ENCODE measurements around the gene LEFTY1.
"Not testable (repeated sequence)": the region's sequence is repeated elsewhere in the genome, so short reads cannot be mapped to it uniquely, and the experiment has no call there.

LEFTY1 gene

DNA sequence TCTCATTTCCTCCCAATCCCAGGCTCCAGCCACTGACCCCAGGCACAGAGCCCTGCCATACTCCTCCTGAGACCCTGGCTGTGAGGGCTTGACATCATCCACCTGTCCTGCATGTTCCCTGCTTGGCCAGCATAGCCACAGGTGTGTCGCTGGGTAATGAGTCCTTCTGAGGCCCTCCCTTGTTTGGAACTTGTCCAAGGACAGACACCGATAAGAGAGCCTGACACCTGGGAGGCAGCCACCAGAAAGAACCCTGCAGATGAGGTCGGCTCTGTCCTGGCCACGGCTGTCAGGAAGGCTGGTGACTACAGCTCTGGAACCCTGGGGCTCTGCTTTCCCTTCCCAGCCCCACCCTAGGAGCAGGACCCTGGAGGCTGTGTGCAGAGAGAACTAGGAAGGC, 41.3 kb downstream of the LEFTY1 start:
- no peak for DNase-seq

DNA sequence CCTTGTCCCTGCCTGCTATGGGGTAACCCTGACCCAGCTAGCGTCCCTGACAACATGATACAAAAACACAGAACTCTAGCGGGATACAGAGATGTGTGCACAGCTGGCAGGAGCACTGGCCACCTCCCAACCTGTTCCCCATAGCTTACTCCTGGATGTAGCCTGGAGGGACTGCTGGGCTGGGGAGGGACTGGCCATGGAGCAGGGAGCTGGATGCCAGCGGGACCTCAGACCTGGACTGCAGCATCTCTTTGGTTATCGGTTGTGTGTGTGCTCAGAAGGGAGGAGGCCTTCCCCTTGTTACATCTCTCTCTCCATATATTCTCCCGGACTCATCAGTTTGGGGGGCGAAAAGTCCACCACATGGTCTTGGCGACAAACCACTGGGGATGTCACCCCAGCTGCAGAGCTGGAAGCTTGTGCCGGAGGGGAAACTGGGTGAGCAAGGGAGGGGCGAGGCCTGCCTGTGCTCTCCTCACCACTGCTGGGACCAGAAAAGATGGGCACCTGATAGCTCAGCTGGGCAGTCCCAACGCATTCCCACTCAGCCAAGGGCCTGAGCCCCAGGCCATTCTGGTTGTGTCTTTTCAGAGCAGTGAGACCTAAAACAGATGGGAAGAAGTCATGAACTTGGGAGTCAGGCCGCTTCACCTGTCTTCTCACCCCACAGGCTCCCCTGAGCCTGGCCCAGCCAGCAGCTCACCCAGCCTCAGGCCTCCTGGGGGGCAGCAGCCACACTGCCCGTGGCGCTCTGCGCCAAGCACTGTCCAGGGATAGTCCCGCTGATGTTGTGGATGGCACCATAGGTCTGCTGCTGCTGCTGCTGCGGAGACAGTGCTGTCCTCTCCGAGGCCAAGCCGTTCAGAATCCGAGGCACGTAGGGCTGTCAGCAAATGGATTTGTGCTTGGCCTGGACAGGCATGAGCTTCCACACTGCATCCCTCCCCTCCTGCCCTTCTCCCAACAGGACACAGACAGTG, 42.3 kb downstream of the LEFTY1 start:
- peak in 3 of 14 donors; percentile 35 to 51 (median 45) for DNase-seq

DNA sequence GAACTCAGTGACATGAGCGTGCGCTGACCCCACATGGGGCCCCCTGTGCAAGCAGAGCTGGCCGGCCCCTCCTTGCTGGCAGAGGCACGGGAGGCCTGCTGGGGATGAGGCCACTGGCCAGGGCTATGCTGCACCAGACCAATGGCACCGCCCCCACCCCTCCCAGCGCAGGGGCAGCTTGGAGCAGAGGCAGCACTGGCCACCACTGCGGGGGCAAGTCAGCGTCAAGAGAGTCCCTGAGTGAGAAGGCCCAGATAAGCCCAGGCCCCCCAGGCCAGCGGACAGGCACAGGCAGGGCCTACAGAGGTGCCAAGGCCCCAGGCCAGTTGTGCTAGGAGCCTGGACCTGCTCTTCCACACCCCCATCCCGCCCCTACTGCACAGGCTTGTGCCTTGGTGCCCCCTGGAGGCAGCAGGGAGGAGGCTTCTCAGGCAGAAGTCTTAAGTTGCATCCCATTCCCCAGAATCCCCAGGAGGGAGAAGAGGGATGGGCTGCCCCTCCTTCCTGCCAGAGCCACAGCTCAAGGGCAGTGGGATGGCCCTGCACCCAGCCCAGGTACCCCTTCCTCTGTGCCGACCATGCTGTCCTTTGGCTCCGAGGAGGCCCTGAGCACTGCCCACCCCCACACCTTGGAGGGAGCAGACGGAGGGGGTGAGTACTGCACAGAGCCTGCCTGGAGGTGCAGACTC, 43.2 kb downstream of the LEFTY1 start:
- DNase-seq, result peak in 6 of 14 donors; percentile 28 to 58 (median 46)

DNA sequence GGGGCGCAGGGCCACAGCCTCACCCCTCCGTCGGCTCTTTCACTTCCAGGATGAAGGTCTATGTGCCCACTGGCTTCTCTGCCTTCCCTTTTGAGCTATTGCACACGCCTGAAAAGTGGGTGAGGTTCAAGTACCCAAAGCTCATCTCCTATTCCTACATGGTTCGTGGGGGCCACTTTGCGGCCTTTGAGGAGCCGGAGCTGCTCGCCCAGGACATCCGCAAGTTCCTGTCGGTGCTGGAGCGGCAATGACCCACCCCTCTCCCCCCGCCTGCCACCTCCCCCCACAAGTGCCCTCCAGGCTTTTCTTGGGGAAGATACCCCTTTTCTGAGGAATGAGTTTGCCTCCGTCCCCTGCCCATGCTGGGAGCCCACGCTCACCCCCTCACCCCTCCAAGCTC, 43.8 kb downstream of the LEFTY1 start:
- no peak for DNase-seq

DNA sequence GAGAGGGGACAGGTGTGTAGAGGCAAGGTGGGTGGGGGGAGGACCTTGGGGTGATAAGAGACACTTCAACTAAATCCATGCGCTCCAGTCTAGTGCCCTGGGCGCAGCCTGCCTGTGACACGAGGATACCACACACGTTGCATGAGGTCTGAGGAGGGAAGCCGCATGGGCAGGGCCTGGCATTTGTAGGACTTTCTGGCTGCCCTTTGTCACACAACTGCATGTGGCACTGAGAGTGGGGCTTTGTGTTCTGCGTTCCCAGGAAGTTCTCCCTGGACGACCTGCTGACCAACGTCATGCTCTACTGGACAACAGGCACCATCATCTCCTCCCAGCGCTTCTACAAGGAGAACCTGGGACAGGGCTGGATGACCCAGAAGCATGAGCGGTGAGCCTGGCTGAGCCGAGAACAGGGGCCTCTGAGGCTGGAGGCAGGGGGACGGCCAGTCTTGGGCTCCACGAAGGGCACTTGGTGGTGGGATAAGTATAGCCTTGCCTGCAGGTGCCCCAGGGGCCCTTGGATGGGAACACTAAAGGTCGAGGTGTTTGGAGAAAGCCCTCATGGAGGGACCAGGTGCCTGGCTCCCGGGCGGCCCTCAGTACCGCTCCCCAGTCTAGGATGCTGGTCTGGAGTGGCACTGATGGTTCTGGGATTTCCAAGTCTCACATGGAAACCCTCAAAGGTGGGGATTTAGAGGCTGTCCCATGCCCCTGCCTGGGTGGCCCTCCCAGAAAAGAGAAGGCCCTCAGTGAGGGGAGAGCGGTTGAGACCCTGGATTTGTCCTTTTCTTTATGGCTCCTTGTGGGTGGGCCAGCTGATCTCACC, 44.5 kb downstream of the LEFTY1 start:
- DNase-seq, result peak in 2 of 14 donors; percentile 27 to 50

DNA sequence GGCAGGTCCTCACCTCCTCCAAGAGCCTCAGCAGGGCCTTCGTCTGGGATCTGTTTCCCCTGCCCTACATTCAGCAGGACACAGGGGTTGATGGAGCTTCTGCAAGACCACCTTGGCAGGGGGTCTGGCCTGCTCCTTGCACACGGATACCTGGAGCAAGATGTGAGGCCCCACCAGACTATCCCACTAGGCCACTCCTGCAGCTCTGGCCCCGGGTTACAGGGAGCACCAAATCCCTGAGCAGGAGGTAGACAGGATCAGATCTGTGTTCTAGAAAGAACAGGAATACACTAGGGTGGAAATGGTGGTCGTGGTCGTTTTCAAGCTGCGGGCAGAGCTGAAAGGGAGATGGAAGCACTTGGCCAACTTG, 45.5 kb downstream of the LEFTY1 start:
- no peak for DNase-seq

DNA sequence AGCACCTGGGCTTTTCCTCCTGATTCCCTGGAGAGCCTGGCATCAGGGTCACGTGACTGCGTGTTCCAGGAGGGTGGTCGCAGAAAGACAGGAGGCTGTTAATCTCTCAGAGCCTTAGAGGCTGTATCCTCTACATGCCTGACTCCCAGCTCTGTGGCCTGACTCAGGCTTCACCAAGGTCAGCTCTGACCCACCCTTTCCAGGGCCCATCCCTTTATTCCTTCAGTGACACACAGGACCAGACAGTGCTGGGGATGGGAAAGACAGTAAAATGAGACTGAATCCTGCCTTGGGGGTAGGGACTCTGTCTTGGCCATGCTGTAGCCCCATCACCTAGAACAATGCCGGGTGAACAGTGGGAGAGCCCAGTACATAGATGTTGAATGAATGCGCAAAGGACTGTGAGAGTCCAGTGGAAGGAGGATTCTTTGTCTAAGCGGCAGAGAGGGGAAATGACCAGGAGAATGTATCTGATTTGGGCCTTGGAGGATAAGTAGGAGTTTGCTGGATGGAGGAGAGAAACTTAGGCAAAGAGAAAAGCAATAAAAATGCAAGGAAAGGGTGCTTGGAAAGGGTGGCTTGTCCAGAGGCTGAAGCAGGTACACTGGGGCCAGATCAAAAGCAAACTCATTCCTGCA, 46.0 kb downstream of the LEFTY1 start:
- DNase-seq, result no peak

DNA sequence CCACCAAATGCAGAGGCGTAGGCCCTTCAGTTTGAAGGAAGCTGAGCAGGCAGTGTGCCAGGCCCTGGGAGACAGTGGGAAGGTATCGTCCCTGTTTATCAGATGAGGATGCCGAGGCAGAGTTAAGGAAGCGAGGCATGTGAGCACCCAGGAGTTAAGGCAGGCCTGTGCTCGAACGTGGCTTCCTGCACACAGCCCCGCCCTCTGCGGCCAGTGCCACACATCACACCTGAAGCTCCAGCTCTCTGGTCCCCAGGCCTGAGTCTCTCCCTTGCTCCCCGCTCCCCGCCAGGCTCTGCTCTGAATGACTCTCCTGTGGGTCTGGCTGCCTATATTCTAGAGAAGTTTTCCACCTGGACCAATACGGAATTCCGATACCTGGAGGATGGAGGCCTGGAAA, 46.9 kb downstream of the LEFTY1 start:
- DNase-seq, result no peak

DNA sequence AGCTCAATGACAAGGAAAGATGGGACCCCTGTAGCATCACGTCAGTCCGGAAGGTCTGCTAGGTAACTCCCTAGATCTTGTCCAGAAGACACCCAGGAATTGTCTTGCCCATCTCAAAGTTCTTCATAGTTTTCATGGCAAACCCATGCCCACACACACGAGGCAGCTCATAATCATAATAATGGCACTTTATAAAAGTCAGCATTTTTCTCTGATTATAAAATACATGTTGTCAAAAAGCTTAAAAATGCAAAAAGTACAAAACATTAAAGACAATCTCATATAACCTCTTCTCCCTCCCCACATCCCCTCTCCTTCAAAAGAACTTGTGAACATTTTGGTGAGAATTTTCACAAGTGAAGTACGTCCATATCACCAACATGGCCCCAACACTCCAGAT, 48.2 kb downstream of the LEFTY1 start:
- DNase-seq, result no peak

DNA sequence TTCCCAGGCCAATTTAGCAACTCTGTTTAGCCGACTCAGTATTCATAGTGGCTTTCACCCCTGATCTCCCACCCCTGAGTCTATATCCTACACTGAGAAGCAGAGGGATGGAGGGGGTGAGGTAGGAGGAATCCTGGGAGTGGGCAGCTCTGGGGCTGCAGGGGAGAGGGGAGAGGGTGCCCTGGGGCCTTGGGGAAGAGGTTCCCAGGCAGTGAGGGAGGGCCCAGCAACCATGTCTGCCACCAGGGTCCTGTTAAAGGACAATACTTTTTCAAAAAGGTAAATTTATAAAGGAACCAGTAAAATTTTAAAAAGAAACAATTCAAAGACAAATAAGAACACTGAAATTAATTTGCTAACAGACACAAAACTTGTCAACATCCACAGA, 48.7 kb downstream of the LEFTY1 start:
- no peak for DNase-seq

DNA sequence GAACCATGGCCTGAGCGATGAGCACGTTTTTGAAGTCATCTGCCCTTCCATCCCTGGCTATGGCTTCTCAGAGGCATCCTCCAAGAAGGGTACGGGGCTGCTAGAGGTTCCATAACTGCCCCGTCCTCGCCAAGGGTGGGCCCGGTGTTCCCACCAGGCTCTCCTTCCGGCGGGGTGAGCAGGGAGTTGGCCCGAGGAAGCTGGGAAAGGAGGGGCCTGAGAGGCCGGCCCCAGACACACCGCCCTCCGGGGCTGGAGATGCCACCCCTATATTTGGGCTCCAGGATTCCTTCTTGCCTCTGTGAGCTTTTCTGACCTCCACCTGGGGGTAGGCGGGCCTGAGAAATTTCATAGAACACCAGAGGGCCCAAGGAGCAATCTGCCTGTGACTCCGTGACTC, 50.2 kb downstream of the LEFTY1 start:
- no peak for DNase-seq

DNA sequence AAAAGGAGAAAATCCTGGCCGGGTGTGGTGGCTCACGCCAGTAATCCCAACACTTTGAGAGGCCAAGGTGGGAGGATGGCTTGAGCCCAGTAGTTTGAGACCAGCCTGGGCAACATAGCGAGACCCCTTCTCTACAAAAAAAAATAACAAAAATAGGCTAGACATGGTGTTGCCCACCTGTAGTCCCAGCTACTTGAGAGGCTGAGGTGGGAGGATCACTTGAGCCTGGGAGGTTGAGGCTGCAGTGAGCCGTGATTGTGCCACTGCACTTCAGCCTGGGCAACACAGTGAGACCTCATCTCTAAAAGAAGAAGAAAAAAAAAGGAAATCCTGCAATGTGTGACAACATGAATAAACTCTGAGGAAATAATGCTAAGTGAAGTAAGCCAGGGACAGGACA, 52.6 kb downstream of the LEFTY1 start:
- not testable (repeated sequence) for DNase-seq
